Body of pancreas (tissue), 4 donors: ENCODE data around the gene RASAL1. TPM values are rescaled to one million over a fixed set of nuclear protein-coding genes. Genes with fewer than 3 reads are reported as not detected.

Source experiments
- ATAC-seq: fragments of 150-250 bp; one replicate; pipeline ENCODE4 v1.9.1; 2016
- DNase-seq, 4 donors: peaks; one replicate each; pipeline ENCODE4 v3.0.0-alpha.2; 2019
- H3K27ac ChIP-seq, 4 donors: fragments of 200-600 bp; sonication (generic); 1 replicate in 3 of 4; 2 replicates in 1 of 4; pipeline versions ENCODE4 v1.5.1 to v1.6.1; 2016 to 2019; ENCODE audit warnings: mild to moderate bottlenecking in 1 of 4, mixed read lengths in 1 of 4, moderate library complexity in 1 of 4
- H3K27me3 ChIP-seq, 2 donors: fragments of 200-600 bp; sonication (generic); one replicate each; pipeline ENCODE4 v1.6.0; 2016; ENCODE audit warnings: mild to moderate bottlenecking in 1 of 2
- H3K36me3 ChIP-seq, 2 donors: fragments of 200-600 bp; sonication (generic); replicated peaks in 1 of 2; 2 replicates each; pipeline ENCODE4 v1.5.1; 2016; ENCODE audit warnings: low read depth in 2 of 2; ENCODE audit not compliant: insufficient read depth in 1 of 2
- H3K4me1 ChIP-seq: fragments of 200-600 bp; sonication (generic); one replicate; pipeline ENCODE4 v1.6.0; 2016
- H3K4me3 ChIP-seq, 2 donors: fragments of 200-600 bp; sonication (generic); 1 replicate in 1 of 2; 2 replicates in 1 of 2; pipeline ENCODE4 v1.5.1; 2016 to 2019
- H3K9me3 ChIP-seq, 3 donors: fragments of 200-600 bp; sonication (generic); 1 replicate in 2 of 3; 2 replicates in 1 of 3; pipeline ENCODE4 v1.5.1; 2016
- POLR2A ChIP-seq, 3 donors: fragments of 450-650 bp; IDR thresholded peaks; one replicate each; pipeline ENCODE4 v1.6.1; 2016; ENCODE audit warnings: antibody characterized with exemption in 3 of 3, mild to moderate bottlenecking in 2 of 3
- WGBS, 2 donors: methylation state at CpG; one replicate each; pipeline ENCODE4 v1.1.5; 2017; 5-methylcytosine and 5-hydroxymethylcytosine counted together
- intact Hi-C: fragments of 100-400 bp; cut with DNase I; formaldehyde crosslinking; loops from one replicate; pipeline ENCODE4 v1.15.1; 2023
- microRNA-seq, 2 donors: library from miRNA; unstranded; fragments of <30 nt; microRNA quantifications; one replicate each; pipeline ENCODE4, GENCODE V29; 2016; ENCODE audit warnings: borderline number of aligned reads in 2 of 2, borderline replicate concordance in 2 of 2
- small RNA-seq: library from RNA; depleted of rRNA; stranded (forward); fragments of <200 nt; gene quantifications from one replicate; pipeline ENCODE3, GENCODE V24; 2016
- total RNA-seq, 2 donors: library from RNA; depleted of rRNA; stranded (reverse); fragments of >200 nt; gene quantifications; one replicate each; pipeline ENCODE4 v1.1.0, GENCODE V29; 2016
- TF ChIP-seq, protein P1 (sequence below), 7 experiments: fragments of 450-650 bp in 4 of 7; fragments of 200-600 bp in 3 of 7; sonication (generic) in 3 of 7; IDR thresholded peaks; one replicate each; pipeline ENCODE4 v1.5.1; 2016 to 2019; ENCODE audit warnings: antibody characterized with exemption in 7 of 7

RASAL1 gene
- total RNA-seq, 2 donors from 2014 or later, result 0.66 to 2.1 TPM

DNA sequence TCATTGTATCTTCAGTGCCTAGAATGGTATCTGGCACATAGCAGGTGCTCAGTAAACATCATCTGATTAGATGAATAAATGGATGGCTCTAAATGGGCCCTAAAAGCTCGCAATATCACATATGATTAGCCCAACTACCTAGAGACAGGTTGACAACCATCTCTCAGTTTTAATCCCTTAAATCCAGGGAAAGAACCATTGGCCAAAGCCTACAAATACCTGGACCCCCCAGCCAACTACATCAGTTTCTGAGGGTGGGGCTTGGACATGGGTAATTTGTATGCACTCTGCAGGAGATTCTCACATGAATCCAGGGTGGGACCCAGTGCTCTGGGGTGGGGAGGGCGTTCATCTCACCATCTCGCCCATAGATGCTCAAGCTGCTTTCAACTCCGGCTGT, 83.8 kb downstream of the RASAL1 start:
- H3K27me3 ChIP-seq, result peaks cover 0 to 7% of the 10 kb centered on the region in 2 donors
- no peaks in the 10 kb centered on the region for H3K36me3 ChIP-seq
- TF ChIP-seq POLR2A (IDR thresholded peaks at IDR 0.05), result no peak
- H3K9me3 ChIP-seq, result no peaks in the 10 kb centered on the region
- 79 to 82% methylated on average over 2 to 4 of the region's 4 CpGs for WGBS, 2 donors
- peaks cover 7% of the 10 kb centered on the region for H3K4me1 ChIP-seq
- intact Hi-C loops, result loop anchor here (5.0 kb wide), 2 partner anchors 106 to 121 kb away; no protein-coding TSS in a partner anchor
- no peak for ATAC-seq
- H3K4me3 ChIP-seq, result no peak overlapping the region
- DNase-seq, result no peak
- H3K27ac ChIP-seq, result no peak overlapping the region

DNA sequence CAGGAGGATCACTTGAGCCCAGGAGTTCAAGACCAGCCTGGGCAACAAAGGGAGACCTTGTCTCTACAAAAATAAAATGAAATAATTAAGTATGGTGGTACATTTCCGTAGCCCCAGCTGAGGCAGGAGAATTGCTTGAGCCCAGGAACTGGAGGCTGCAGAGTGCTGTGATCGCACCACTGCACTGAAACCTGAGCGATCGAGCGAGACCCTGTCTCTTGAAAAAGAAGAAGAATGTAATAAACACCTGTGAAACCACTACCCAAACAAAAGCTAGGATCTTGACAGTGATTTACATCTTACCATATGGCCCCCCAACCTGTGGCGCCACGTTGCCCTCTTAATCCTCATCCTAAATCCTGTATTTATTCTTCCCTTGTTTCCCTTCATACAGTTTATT, 84.8 kb downstream of the RASAL1 start:
- intact Hi-C loops, result loop anchor here (5.0 kb wide), 2 partner anchors 107 to 122 kb away; no protein-coding TSS in a partner anchor
- WGBS, 2 donors, result 82 to 94% methylated on average over 7 of the region's 7 CpGs
- ATAC-seq, result no peak
- Histone ChIP-seq H3K9me3 (no peaks in the 10 kb centered on the region), H3K27me3 (no peaks in the 10 kb centered on the region), H3K4me3 (no peak overlapping the region), H3K27ac (no peak overlapping the region), H3K4me1 (no peaks in the 10 kb centered on the region), H3K36me3 (no peaks in the 10 kb centered on the region)
- DNase-seq, result no peak
- no peak for TF ChIP-seq POLR2A (IDR thresholded peaks at IDR 0.05)
- TF ChIP-seq, protein P1, sequence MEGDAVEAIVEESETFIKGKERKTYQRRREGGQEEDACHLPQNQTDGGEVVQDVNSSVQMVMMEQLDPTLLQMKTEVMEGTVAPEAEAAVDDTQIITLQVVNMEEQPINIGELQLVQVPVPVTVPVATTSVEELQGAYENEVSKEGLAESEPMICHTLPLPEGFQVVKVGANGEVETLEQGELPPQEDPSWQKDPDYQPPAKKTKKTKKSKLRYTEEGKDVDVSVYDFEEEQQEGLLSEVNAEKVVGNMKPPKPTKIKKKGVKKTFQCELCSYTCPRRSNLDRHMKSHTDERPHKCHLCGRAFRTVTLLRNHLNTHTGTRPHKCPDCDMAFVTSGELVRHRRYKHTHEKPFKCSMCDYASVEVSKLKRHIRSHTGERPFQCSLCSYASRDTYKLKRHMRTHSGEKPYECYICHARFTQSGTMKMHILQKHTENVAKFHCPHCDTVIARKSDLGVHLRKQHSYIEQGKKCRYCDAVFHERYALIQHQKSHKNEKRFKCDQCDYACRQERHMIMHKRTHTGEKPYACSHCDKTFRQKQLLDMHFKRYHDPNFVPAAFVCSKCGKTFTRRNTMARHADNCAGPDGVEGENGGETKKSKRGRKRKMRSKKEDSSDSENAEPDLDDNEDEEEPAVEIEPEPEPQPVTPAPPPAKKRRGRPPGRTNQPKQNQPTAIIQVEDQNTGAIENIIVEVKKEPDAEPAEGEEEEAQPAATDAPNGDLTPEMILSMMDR (IDR thresholded peaks at IDR 0.05), result no peak

GRCh38 chr12:113049976-113050742, 85.4 kb downstream of the RASAL1 start:
- 50 to 53% methylated on average over 11 of the region's 11 CpGs for WGBS, 2 donors
- H3K27me3 ChIP-seq, result no peaks in the 10 kb centered on the region
- no peak overlapping the region for H3K27ac ChIP-seq
- H3K4me1 ChIP-seq, result no peaks in the 10 kb centered on the region
- H3K4me3 ChIP-seq, result no peak overlapping the region
- ATAC-seq, result no peak
- intact Hi-C loops, result loop anchor here (5.0 kb wide), 2 partner anchors 107 to 122 kb away; no protein-coding TSS in a partner anchor
- H3K36me3 ChIP-seq, result no peaks in the 10 kb centered on the region
- no peak for TF ChIP-seq POLR2A (IDR thresholded peaks at IDR 0.05)
- TF ChIP-seq, protein P1 (IDR thresholded peaks at IDR 0.05), result peak in 5 of 7 experiments; percentile 9 to 40 (median 31)
- DNase-seq, result peak in 3 of 4 donors; percentile 39 to 64 (median 46)
- H3K9me3 ChIP-seq, result no peaks in the 10 kb centered on the region

Small RNAs within 50 kb of the gene (microRNA-seq; reads per million reads assigned to microRNA genes)
- 0 to 0.45 reads per million in 2 donors for gene MIR7106

Small RNAs within 50 kb of the gene (small RNA-seq; reads per million reads assigned to genes)
- gene MIR7106 (not detected), gene RF00019 (not detected)

Other genes with a start within 250 kb of the RASAL1 start
- gene OAS1, start 228.8 kb downstream of the RASAL1 start, total RNA-seq, result 1 to 10 TPM; 4.3 to 7.8 TPM
- 10 to 100 TPM in 1 of 2 donors, 1 to 10 TPM in 1; 2.3 to 18.1 TPM for gene OAS3, start 197.3 kb downstream of the RASAL1 start, total RNA-seq
- 1 to 10 TPM; 1.6 to 2.3 TPM for gene OAS2, start 157.2 kb downstream of the RASAL1 start, total RNA-seq
- 10 to 100 TPM; 11.9 to 17.5 TPM for gene DTX1, start 79.0 kb downstream of the RASAL1 start, total RNA-seq
- gene CFAP73, start 14.0 kb upstream of the RASAL1 start, total RNA-seq, result under 1 TPM in 1 of 2 donors, not detected in 1; 0.99 TPM
- 10 to 100 TPM; 52.7 TPM for gene DDX54, start 49.7 kb upstream of the RASAL1 start, total RNA-seq
- 10 to 100 TPM in 1 of 2 donors, 1 to 10 TPM in 1; 6.9 to 15.3 TPM for gene RITA1, start 50.0 kb upstream of the RASAL1 start, total RNA-seq
- 10 to 100 TPM; 45.1 to 78.4 TPM for gene TPCN1, start 85.7 kb upstream of the RASAL1 start, total RNA-seq
- 10 to 100 TPM; 25.2 to 44.2 TPM for gene SLC8B1, start 199.3 kb upstream of the RASAL1 start, total RNA-seq
- gene PLBD2, start 222.8 kb upstream of the RASAL1 start, total RNA-seq, result 10 to 100 TPM; 17.8 to 18.4 TPM